Epidermal melanocyte (primary cell): Measurements from ENCODE around the gene C20orf141.

Experiments used
- DNase-seq: peaks from one replicate; pipeline ENCODE4 v3.0.0; 2011; ENCODE audit warnings: low spot score; ENCODE audit not compliant: insufficient read length

Gene C20orf141

DNA sequence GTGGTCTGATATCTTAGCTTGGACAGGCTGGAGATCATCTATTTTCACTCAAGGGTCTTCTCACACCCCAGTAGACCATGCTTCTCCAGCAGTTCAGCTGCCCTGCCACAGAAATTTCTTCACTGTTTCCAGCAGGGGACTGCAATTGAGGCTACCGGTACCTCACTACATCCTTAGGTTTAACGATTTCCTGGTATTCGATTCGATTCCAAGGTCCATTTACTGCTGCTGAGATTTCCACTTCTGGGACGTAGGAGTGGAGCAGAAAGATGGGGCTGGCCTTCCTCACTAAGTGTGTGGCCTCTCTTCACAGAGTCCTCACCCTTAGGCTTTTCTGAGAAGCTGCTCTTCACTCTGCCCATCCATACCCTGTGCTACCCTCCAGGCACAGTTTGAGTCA, 31.9 kb downstream of the C20orf141 start:
- DNase-seq: no peak

DNA sequence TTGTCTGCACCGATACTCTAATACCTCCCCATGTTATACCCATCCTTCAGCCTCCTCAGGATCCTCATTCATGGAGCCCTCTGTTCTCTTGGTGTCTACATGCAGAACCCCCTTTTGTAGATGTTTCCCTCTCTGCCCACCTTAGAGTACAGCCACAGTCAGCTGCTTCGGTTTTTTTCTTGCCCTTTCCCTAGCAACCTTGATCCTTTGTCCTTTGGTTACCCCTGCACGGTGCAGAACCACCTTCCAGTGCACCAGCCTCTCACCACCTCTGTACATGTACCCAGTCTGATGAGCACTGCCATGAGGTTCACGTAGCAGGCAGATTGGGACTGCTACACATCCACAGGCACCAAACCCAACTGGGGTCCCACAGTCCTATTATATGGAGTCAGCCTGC, 33.0 kb downstream of the C20orf141 start:
- DNase-seq: no peak

- no peak for DNase-seq
These were observed 34.7 kb downstream of the C20orf141 start for GRCh38 chr20:2849529-2849928.

- no peak for DNase-seq
These were observed 36.3 kb downstream of the C20orf141 start for GRCh38 chr20:2851086-2851485.

DNA sequence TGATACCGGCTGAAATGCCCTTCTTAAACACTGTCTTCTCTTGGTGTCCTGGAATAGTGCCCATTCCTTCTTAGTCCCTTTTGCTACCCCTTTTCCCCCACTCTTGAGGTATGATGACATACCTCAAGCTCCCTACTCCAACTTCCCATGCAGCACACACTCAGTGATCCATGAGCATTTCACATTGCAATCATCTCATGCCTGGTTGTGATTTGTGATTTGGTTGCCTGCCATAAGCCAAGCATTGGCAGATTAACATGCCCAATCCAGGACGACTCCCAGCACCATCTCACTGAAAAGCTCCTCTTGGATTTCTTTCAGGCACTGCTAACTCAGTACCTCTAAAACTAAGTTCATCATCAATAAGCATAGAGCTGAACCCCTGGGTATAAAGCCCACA, 43.8 kb downstream of the C20orf141 start:
- DNase-seq: no peak

GRCh38 chr20:2859330-2860121, 44.7 kb downstream of the C20orf141 start:
- DNase-seq: no peak

DNA sequence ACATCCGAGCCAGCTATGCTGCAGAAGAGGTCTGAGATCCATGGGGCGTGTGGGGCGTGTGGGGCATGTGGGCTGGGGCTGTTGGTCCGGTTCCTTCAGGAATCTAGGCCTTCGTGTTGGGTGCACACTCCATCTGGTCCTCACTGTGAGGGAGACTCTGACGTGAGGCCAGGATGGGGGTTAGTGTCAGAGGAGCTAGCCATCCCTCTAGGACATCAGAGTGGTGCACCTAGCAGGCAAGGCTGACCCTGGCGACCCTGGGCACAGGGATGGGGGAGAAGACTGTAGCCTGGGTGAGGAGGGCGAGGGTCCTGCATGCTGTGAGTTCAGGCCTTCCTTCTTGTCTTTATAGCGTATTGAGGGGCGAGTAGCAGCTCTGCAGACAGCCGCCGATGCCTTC, 49.8 kb downstream of the C20orf141 start:
- DNase-seq: no peak

DNA sequence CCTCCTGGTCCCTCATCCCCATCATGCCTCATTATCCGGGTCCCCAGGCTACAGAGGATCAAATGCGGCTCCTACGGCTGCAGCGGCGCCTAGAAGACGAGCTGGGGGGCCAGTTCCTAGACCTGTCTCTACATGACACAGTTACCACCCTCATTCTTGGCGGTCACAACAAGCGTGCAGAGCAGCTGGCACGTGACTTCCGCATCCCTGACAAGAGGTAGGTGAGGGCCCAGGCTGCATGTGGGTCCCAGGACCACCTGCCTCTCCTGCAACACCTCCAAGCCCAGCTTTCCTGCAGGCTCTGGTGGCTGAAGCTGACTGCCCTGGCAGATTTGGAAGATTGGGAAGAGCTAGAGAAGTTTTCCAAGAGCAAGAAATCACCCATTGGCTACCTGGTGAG, 50.3 kb downstream of the C20orf141 start:
- DNase-seq: no peak
